Umbilical cord (tissue), 2 donors: ENCODE results near the gene GRWD1. TPM values are rescaled to one million over a fixed set of nuclear protein-coding genes. Genes with fewer than 3 reads are reported as not detected.

Experiments used
- DNase-seq: peaks from one replicate; pipeline ENCODE4 v3.0.0-alpha.2; 2015; ENCODE audit warnings: low spot score
- total RNA-seq: library from RNA; depleted of rRNA; stranded (reverse); fragments of >200 nt; gene quantifications from one replicate; pipeline ENCODE4 v1.2.3, GENCODE V29; 2014; ENCODE audit warnings: low replicate concordance; ENCODE audit not compliant: insufficient read depth

Gene GRWD1
- total RNA-seq, result 19.0 TPM

- DNase-seq, result peak; percentile 98
Measured at GRCh38 chr19:48445606-48446481, at the start of gene GRWD1. Gene GRWD1, plus strand, starts transcription at chr19:48445983. Its CDS starts 23 bp downstream, at chr19:48446006.

- peak; percentile 91 for DNase-seq
Measured at GRCh38 chr19:48396016-48396823, 49.6 kb upstream of the GRWD1 start.

- no peak for DNase-seq
Measured at GRCh38 chr19:48396824-48397176, 49.0 kb upstream of the GRWD1 start.

- DNase-seq, result peak; percentile 72
Measured at GRCh38 chr19:48397263-48398101, 48.3 kb upstream of the GRWD1 start.

- DNase-seq, result no peak
Measured at GRCh38 chr19:48398102-48398374, 47.7 kb upstream of the GRWD1 start.

GRCh38 chr19:48398375-48399235 is 47.2 kb upstream of the GRWD1 start:
- DNase-seq, result peak; percentile 79

- peak; percentile 60 for DNase-seq
Measured at GRCh38 chr19:48400018-48400742, 45.6 kb upstream of the GRWD1 start.

GRCh38 chr19:48401287-48401686 is 44.5 kb upstream of the GRWD1 start:
- DNase-seq, result no peak

GRCh38 chr19:48403606-48404005 is 42.2 kb upstream of the GRWD1 start:
- DNase-seq, result peak; percentile 61

- DNase-seq, result no peak
Measured at GRCh38 chr19:48405010-48405659, 40.6 kb upstream of the GRWD1 start.

GRCh38 chr19:48405850-48406249 is 39.9 kb upstream of the GRWD1 start:
- no peak for DNase-seq

GRCh38 chr19:48413879-48414587 is 31.8 kb upstream of the GRWD1 start:
- DNase-seq, result no peak

GRCh38 chr19:48415395-48415794 is 30.4 kb upstream of the GRWD1 start:
- no peak for DNase-seq

- DNase-seq, result no peak
Measured at GRCh38 chr19:48415806-48416221, 30.0 kb upstream of the GRWD1 start.

- no peak for DNase-seq
Measured at GRCh38 chr19:48417421-48417820, 28.4 kb upstream of the GRWD1 start.

- no peak for DNase-seq
Measured at GRCh38 chr19:48418317-48419064, 27.3 kb upstream of the GRWD1 start.

GRCh38 chr19:48419158-48419920 is 26.4 kb upstream of the GRWD1 start:
- DNase-seq, result peak; percentile 51

- peak; percentile 49 for DNase-seq
Measured at GRCh38 chr19:48421548-48421947, 24.2 kb upstream of the GRWD1 start.
